BJ (cell line): ENCODE data around the gene PYHIN1. TPM values are rescaled to one million over a fixed set of nuclear protein-coding genes. Genes with fewer than 3 reads are reported as not detected.

ENCODE experiments used
- CTCF ChIA-PET: fragments of 350-600 bp; formaldehyde crosslinking; extraction: SDS; loops from one replicate; lab custom pipeline; 2021; ENCODE audit warnings: antibody characterized with exemption, inconsistent platforms; lab: Yijun Ruan, JAX
- POLR2A ChIA-PET: fragments of 300-600 bp; sonication (Branson Sonifier 250); formaldehyde crosslinking; extraction: SDS; loops from one replicate; lab custom pipeline; 2021; ENCODE audit warnings: antibody characterized with exemption; lab: Charles Lee
- DNase-seq: peaks from one replicate; pipeline ENCODE4 v3.0.0-alpha.2; 2011; ENCODE audit warnings: low read depth
- H3K27me3 ChIP-seq: 2 replicates; pipeline ENCODE4 v1.6.0; 2011; ENCODE audit warnings: low read length; ENCODE audit not compliant: control insufficient read depth, insufficient read depth
- H3K36me3 ChIP-seq: 2 replicates; pipeline ENCODE4 v1.5.1; 2011; ENCODE audit warnings: low read length; ENCODE audit not compliant: control insufficient read depth, insufficient read depth
- H3K4me3 ChIP-seq: 2 replicates; pipeline ENCODE4 v1.5.1; 2011; ENCODE audit warnings: low read depth, mild to moderate bottlenecking, control low read depth, low read length
- polyA minus RNA-seq: library from RNA; depleted of rRNA, polyadenylated mRNA; stranded (reverse); fragments of >200 nt; gene quantifications from 2 replicates; pipeline ENCODE4 v1.2.3, GENCODE V29; 2011; rRNA and poly(A)+ RNA removed
- polyA plus RNA-seq: library from polyadenylated mRNA; depleted of rRNA; stranded (reverse); fragments of >200 nt; gene quantifications from 2 replicates; pipeline ENCODE4 v1.2.3, GENCODE V29; 2011; rRNA removed
- TF ChIP-seq, protein P1 (sequence below): IDR thresholded peaks from 2 replicates; pipeline ENCODE4 v1.5.1; 2011; ENCODE audit warnings: low read depth, mild to moderate bottlenecking, control low read depth, inconsistent platforms, low read length, moderate library complexity; ENCODE audit not compliant: insufficient read depth

PYHIN1 gene
- polyA plus RNA-seq, result not detected in 2 replicates
- polyA minus RNA-seq, result not detected in 2 replicates

DNA sequence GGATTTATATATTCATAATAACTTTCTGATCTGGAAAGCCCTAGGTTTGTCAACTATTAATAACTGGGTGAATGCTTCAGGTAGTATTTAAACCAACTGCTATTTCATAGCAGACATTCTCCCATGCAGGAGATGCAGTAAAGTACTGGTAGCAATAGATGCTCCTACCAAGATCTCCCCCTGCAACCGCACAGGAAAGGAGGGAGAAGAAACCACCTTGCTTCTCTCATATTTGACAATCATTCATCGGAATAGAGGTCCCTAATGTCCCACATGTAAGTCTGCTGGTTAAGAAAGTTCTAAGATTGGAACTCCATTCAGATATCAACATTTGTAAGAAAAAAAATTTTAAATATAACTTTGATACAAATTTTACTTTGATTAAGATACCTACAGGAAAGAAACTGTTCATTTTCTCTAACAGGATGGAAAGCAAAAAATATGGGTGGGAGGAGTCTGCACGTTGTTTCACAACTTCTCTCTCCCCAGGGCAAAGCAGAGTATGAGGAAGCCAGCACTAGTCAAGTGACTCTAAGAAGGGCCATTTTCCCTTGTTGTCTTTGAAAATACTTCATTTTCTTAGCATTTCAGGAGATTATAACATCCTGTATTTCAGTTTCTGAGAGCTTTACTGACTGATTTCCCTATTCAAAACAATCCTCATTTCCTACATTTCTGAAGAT, at the start of gene PYHIN1:
Gene PYHIN1, plus strand, starts transcription at position 498 of the 683 bp plus-strand sequence. CDS start 5,359 bp downstream, outside the sequence.
- TF ChIP-seq, protein P1, sequence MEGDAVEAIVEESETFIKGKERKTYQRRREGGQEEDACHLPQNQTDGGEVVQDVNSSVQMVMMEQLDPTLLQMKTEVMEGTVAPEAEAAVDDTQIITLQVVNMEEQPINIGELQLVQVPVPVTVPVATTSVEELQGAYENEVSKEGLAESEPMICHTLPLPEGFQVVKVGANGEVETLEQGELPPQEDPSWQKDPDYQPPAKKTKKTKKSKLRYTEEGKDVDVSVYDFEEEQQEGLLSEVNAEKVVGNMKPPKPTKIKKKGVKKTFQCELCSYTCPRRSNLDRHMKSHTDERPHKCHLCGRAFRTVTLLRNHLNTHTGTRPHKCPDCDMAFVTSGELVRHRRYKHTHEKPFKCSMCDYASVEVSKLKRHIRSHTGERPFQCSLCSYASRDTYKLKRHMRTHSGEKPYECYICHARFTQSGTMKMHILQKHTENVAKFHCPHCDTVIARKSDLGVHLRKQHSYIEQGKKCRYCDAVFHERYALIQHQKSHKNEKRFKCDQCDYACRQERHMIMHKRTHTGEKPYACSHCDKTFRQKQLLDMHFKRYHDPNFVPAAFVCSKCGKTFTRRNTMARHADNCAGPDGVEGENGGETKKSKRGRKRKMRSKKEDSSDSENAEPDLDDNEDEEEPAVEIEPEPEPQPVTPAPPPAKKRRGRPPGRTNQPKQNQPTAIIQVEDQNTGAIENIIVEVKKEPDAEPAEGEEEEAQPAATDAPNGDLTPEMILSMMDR, result no peak
- ChIA-PET CTCF (interaction anchor here (0.6 kb wide), 1 partner anchor 45 kb away, joined by 3 read pairs; no protein-coding TSS in a partner anchor), POLR2A (no interaction called here)
- H3K4me3 ChIP-seq, result no peak within 1 kb of the TSS
- H3K27me3 ChIP-seq, result no peaks in the 10 kb centered on the region
- DNase-seq, result no peak
- H3K36me3 ChIP-seq, result no peaks in the 10 kb centered on the region

DNA sequence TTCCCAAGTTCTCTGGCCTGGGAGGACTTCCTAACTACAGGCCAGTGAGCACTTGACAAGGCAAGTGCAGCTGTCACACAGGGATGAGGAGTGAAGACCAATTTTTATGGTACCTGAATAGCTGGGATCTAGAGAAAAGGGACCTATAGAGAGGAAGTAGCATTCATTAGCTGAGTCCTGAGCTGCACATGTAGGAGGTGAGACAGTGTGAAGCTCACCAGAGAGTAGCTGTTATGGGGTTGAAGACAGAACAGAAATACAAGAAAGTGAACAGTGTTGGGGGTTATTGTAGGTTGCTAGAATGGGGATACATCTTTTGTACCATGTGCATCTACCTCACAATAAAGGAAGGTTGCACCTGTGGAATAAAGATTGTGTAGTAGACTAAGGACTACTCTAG, 37.7 kb upstream of the PYHIN1 start:
- Histone ChIP-seq H3K27me3 (no peaks in the 10 kb centered on the region), H3K36me3 (no peaks in the 10 kb centered on the region), H3K4me3 (no peak overlapping the region)
- CTCF ChIA-PET, result no interaction called here
- no peak for DNase-seq
- POLR2A ChIA-PET, result no interaction called here
- TF ChIP-seq, protein P1, result no peak

DNA sequence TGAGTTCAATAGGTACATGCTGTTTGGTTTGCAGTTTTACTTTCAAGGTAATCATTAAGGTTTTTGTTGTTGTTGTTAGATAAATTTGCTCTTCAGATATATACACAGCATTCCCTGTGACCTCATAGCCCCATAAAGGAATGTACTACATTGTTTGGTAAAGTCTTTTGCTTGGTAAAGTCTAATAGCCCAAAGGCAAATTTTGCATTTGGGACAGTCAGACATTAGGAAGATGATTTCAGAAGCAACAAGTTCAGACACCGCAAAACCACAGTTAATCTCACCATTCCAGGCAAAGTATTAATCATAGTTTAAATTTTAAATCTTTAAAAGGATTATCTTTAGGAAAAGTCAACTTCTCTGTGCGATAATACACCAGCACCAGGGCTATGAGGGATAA, 32.6 kb upstream of the PYHIN1 start:
- no peak overlapping the region for H3K4me3 ChIP-seq
- TF ChIP-seq, protein P1, result no peak
- H3K36me3 ChIP-seq, result no peaks in the 10 kb centered on the region
- no peak for DNase-seq
- ChIA-PET CTCF (no interaction called here), POLR2A (no interaction called here)
- H3K27me3 ChIP-seq, result no peaks in the 10 kb centered on the region

DNA sequence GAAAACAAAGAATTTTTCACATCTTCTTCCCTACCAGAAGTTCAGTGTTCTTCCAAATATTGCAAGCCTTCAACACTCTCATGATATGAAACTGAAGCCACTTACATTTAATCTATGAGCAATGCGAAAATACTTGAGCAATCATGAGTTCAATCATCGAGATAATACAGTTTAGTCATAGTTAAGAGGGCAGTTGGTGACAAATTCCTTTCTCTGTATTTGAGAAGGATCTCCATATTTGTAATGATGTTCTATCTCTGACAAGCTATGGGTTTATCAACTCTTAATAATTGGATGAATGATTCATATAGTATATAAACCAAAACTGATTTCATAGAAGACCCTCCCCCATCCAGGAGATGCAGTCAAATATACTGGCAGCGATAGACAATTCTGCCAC, 29.7 kb upstream of the PYHIN1 start:
- CTCF ChIA-PET, result interaction anchor here (0.6 kb wide), 1 partner anchor 784 kb away, joined by 3 read pairs; no protein-coding TSS in a partner anchor
- POLR2A ChIA-PET, result no interaction called here
- Histone ChIP-seq H3K36me3 (no peaks in the 10 kb centered on the region), H3K4me3 (no peak overlapping the region), H3K27me3 (no peaks in the 10 kb centered on the region)
- DNase-seq, result no peak
- TF ChIP-seq, protein P1, result no peak

DNA sequence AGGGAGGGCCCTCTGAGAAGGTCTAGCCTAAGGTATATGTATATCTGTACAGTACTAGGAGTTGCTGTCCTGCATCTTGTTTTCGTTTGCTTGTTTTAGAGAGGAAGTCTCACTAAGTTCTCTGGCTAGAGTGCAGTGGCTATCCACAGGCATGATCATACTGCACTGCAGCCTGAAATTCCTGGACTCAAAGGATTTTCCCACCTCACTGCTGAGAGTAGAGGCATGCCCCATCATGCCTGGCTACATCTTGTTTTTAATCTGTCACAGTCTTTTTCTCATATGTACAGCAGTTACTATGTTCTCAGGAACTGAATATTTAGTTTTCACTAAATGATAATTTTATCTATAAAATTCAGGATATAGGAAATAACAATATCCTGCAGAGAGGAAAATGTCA, 15.3 kb upstream of the PYHIN1 start:
- Histone ChIP-seq H3K4me3 (no peak overlapping the region), H3K36me3 (no peaks in the 10 kb centered on the region), H3K27me3 (no peaks in the 10 kb centered on the region)
- CTCF ChIA-PET, result no interaction called here
- POLR2A ChIA-PET, result no interaction called here
- no peak for DNase-seq
- TF ChIP-seq, protein P1, result no peak
